ENCODE data around the gene ALCAM.

Gene ALCAM

DNA sequence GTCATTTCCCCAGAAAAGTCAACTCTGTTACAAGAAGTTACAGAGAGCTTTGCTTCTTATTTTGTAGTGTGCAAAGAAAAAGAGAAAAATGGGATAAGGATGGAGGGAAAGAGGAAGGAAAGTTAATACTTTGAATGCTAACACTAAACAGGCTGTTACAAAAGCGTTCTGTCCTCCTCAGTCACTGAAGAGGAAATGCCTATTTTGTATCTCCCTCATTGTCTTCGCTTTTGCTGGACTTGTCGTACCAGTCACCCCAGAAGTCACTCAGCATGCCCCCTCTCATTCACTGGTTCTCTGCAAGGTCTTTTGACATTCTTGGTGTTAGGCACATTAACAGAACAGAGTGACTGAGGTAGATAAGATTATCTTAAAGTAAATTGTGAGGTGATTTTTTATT lies 129.6 kb downstream of the ALCAM start:
- no peak for DNase-seq
- Mint-ChIP-seq H3K9me3 (peaks cover 6% of the 10 kb centered on the region), H3K27ac (no peak overlapping the region), H3K36me3 (ENCODE audit: low read depth) (peaks cover 7% of the 10 kb centered on the region), H3K27me3 (no peaks in the 10 kb centered on the region), H3K4me1 (no peaks in the 10 kb centered on the region), H3K4me3 (no peak overlapping the region)
- ATAC-seq, result no peak

DNA sequence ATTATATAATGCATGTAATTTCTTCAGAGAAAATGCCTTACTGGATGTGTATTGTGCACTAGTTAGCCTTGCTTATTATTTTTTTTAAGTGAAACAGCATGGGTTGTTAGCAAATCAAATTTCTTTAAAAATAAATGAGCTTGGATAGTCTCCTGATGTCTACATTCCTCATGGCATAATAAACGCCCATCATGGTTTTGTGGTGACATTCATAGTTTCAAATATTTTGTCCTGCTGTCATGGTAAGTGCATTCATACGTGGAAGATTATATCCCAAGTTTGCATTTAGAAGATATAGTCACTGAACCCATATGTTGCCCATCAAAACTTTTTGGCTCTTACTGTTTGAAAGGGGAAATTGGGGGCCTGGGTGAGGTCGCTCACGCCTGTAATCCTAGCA lies 130.7 kb downstream of the ALCAM start:
- Mint-ChIP-seq H3K36me3 (ENCODE audit: low read depth) (peaks cover 1% of the 10 kb centered on the region), H3K9me3 (no peaks in the 10 kb centered on the region), H3K4me1 (no peaks in the 10 kb centered on the region), H3K4me3 (no peak overlapping the region), H3K27me3 (no peaks in the 10 kb centered on the region), H3K27ac (no peak overlapping the region)
- DNase-seq (no peak), ATAC-seq (no peak)

DNA sequence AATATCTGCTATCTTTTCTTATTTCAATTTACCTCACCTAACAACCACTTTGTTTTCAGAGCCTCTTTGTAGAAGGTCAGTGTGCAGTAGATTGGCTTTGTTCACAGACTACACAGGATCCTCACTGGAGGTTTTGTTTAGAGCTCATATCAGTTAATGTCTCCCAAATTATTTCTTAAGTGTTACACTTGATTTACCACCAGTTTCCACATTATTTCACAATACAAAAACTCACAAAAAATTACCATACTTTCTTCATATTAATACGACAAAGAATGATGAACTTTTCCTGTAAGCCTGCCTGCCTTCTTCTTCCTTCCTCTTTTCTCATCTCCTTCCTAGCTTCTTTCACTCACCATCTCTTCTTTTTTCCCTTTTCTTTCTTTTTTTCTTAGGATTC lies 133.3 kb downstream of the ALCAM start:
- Mint-ChIP-seq H3K27me3 (no peaks in the 10 kb centered on the region), H3K4me1 (no peaks in the 10 kb centered on the region), H3K27ac (no peak overlapping the region), H3K9me3 (no peaks in the 10 kb centered on the region), H3K36me3 (ENCODE audit: low read depth) (peaks cover 1% of the 10 kb centered on the region), H3K4me3 (no peak overlapping the region)
- ATAC-seq (no peak), DNase-seq (no peak)

DNA sequence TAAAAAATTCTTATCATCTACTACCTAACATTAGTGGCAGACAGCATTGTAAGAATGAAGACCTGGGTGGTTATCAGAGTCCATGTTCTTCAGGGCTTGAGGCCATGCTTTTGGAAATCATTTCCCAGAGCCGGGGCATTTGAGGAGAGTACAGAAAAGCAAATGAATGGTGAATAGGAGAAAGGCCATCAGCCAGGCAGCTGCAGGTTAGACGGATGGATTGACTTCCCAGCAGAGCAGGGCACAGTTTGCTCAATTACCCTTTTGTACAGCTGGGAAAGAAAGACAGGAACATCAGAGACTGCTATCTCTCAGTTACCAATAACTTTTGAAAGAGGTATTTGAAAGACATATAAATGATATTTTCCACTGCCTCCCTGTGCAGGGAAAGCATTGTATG lies 135.6 kb downstream of the ALCAM start:
- H3K27ac Mint-ChIP-seq, result no peak overlapping the region
- no peak overlapping the region for H3K4me3 Mint-ChIP-seq
- no peaks in the 10 kb centered on the region for H3K9me3 Mint-ChIP-seq
- H3K4me1 Mint-ChIP-seq, result no peaks in the 10 kb centered on the region
- H3K36me3 Mint-ChIP-seq (ENCODE audit: low read depth), result no peaks in the 10 kb centered on the region
- ATAC-seq, result no peak
- DNase-seq, result no peak
- H3K27me3 Mint-ChIP-seq, result no peaks in the 10 kb centered on the region

DNA sequence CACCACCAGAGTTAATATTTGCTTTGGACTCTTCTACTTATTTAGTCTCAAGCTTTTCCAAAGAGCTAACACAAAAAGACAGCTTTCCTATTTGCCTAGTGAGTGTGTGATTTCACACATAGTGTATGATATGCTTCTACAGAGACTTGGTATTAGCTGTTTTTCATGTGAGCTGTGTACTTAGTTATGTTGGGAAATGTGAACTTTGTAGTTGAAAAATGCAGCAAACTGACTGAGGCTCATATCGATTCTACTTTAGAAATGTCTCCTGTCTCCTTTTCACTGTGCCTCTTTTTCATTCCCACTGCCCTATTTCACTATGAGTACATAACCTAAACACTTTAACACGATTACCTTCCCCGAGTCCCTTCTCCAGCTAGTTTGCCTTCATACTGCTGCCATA lies 136.5 kb downstream of the ALCAM start:
- Mint-ChIP-seq H3K27me3 (no peaks in the 10 kb centered on the region), H3K27ac (no peak overlapping the region), H3K36me3 (ENCODE audit: low read depth) (no peaks in the 10 kb centered on the region), H3K9me3 (no peaks in the 10 kb centered on the region), H3K4me3 (no peak overlapping the region), H3K4me1 (no peaks in the 10 kb centered on the region)
- no peak for ATAC-seq
- no peak for DNase-seq

DNA sequence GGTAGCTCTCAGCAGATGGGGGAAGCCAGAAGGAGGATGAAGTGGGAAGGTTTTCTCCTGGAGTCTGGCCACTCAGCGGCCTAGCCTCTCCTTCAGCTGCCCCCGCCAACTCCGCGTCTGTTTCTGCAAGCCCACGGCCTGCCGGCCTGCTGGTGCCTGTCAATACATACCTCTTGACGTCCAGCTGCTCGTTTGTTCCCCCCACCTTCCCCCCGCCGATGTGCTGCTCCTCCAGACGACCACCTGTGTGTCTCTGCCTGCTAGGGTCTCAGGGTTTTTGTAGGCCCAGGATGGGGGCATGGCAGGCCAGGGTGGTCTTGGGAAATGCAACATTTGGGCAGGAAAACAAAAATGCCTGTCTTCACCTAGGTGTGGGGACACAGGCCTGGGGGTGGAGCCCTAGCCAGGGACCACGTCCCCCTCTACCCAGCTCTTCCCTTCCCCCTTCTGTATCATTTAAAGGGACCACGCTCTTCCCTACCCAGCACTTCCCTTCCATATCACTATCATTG lies 137.8 kb downstream of the ALCAM start:
- H3K27me3 Mint-ChIP-seq, result no peaks in the 10 kb centered on the region

DNA sequence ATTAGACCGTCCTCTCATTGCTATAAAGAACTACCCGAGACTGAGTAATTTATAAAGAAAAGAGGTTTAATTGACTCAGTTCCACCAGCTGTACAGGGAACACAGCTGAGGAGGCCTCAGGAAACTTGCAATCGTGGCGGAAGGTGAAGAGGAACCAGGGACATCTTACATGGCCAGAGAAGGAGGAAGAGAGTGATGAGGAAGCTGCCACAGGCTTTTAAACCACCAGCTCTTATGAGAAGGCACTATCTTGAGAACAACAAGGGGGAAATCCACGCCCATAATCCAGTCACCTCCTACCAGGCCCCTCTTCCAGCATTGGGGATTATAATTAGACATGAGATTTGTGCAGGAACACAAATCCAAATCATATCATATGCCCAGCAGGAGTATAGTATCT lies 138.5 kb downstream of the ALCAM start:
- no peak overlapping the region for H3K4me3 Mint-ChIP-seq
- no peaks in the 10 kb centered on the region for H3K27me3 Mint-ChIP-seq
- ATAC-seq (no peak), DNase-seq (no peak)
- no peaks in the 10 kb centered on the region for H3K9me3 Mint-ChIP-seq
- H3K4me1 Mint-ChIP-seq, result no peaks in the 10 kb centered on the region
- H3K36me3 Mint-ChIP-seq (ENCODE audit: low read depth), result no peaks in the 10 kb centered on the region
- no peak overlapping the region for H3K27ac Mint-ChIP-seq

More for the DNA sequence above, 137.8 kb downstream of the ALCAM start:
- Mint-ChIP-seq H3K9me3 (no peaks in the 10 kb centered on the region), H3K4me1 (no peaks in the 10 kb centered on the region), H3K4me3 (no peak overlapping the region), H3K27ac (no peak overlapping the region), H3K36me3 (ENCODE audit: low read depth) (no peaks in the 10 kb centered on the region)
- no peak for DNase-seq
- no peak for ATAC-seq

DNA sequence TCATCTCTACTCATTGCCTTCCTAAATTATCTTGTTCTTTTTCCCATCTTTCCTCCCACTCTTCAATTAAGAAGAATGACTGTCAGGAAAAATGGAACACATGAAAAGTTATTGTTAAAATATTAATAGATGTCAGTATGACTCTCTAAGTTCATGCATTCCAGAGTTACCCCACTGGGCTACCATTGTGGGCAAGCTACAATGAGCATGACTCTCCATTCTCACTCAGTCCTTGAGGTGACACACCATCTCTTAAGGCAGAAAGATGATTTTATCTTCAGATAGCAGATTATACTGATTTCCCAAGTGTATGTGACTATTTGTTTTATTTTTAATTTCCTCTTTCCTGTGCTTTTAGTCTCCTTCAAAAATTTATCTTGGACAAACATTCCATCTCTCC lies 144.3 kb downstream of the ALCAM start:
- DNase-seq (no peak), ATAC-seq (no peak)
- Mint-ChIP-seq H3K27me3 (no peaks in the 10 kb centered on the region), H3K9me3 (no peaks in the 10 kb centered on the region), H3K27ac (no peak overlapping the region), H3K4me3 (no peak overlapping the region), H3K36me3 (ENCODE audit: low read depth) (no peaks in the 10 kb centered on the region), H3K4me1 (no peaks in the 10 kb centered on the region)

DNA sequence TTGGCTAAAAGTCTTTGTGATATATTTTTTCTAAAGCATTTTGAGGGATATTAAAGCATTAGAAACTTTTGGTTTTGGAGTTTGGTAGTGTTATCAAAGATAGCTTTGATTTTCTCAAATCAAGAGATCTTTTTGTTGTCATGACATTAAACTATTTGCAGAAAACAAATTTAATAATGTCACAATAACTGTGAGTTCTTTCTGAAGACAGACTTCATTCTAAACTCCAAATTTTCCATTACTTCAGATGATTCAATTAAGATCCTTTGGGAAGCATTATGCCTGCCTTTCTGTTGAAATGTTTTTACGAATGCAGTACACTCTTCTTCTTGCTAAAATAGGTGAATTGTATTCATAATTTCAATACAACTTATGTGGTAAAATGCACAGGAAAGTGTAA lies 145.4 kb downstream of the ALCAM start:
- no peak for DNase-seq
- Mint-ChIP-seq H3K4me3 (no peak overlapping the region), H3K27ac (no peak overlapping the region), H3K9me3 (no peaks in the 10 kb centered on the region), H3K4me1 (no peaks in the 10 kb centered on the region), H3K27me3 (no peaks in the 10 kb centered on the region), H3K36me3 (ENCODE audit: low read depth) (no peaks in the 10 kb centered on the region)
- ATAC-seq, result no peak

DNA sequence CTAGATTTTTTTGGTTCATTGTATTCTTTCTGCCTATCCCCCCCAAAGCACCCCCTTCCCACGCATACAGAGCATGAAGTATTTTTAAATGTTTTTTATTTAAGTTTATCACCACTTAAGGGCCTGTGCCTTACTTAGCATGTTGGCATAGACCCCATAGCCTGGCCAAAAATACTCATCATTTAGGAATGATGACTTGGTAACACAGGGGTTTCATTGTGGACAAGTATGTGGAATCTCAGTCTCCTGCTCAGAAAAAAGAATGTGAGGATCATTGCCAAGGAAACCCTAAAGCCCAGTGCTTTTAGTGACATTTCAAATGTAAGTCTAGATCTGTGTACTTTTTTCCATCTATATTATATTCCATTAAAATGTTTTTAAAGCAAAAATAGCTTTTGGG lies 146.3 kb downstream of the ALCAM start:
- H3K9me3 Mint-ChIP-seq, result no peaks in the 10 kb centered on the region
- no peak overlapping the region for H3K27ac Mint-ChIP-seq
- no peaks in the 10 kb centered on the region for H3K4me1 Mint-ChIP-seq
- no peak overlapping the region for H3K4me3 Mint-ChIP-seq
- ATAC-seq (no peak), DNase-seq (no peak)
- no peaks in the 10 kb centered on the region for H3K27me3 Mint-ChIP-seq
- no peaks in the 10 kb centered on the region for H3K36me3 Mint-ChIP-seq (ENCODE audit: low read depth)

DNA sequence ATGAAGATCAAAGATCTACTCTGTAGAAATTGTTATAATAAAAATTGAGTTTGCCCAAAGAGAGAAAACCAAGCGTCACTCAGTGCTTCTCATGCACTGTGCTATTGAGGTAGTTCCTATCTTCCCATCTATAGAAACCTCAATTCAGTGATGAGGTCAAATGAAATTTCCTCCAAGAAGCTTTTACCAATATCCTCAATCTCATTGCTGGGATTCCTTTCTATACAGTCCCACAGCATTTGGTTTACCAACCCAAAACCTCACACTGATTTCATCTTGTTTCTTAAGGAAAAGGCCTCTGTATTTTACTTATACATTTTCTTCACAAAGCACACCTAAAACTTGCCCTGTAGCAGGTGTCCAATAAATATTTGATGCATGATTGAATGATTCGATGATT lies 147.2 kb downstream of the ALCAM start:
- no peak overlapping the region for H3K4me3 Mint-ChIP-seq
- H3K27ac Mint-ChIP-seq, result no peak overlapping the region
- H3K4me1 Mint-ChIP-seq, result no peaks in the 10 kb centered on the region
- no peaks in the 10 kb centered on the region for H3K9me3 Mint-ChIP-seq
- H3K36me3 Mint-ChIP-seq (ENCODE audit: low read depth), result no peaks in the 10 kb centered on the region
- H3K27me3 Mint-ChIP-seq, result no peaks in the 10 kb centered on the region
- ATAC-seq, result no peak
- no peak for DNase-seq

DNA sequence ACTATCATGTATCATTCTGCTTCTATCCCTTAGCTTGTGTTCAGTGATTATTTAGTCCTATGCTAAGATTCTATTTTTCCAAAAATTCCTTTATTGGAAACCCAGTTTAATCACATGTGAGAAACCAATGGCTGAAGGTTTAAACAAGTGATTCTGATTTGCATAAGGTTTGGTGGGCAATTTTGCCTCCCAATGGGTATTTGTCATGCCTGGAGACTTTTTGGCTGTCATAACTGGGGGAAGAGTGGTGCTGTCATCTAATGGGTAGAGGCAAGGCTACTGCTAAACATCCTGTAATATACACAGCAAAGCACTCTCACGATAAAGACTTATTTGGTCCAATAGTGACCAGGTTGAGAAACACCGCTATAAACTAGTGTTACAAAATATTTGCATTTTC lies 148.7 kb downstream of the ALCAM start:
- ATAC-seq (no peak), DNase-seq (no peak)
- Mint-ChIP-seq H3K27me3 (no peaks in the 10 kb centered on the region), H3K4me1 (no peaks in the 10 kb centered on the region), H3K36me3 (ENCODE audit: low read depth) (no peaks in the 10 kb centered on the region), H3K27ac (no peak overlapping the region), H3K9me3 (no peaks in the 10 kb centered on the region), H3K4me3 (no peak overlapping the region)

DNA sequence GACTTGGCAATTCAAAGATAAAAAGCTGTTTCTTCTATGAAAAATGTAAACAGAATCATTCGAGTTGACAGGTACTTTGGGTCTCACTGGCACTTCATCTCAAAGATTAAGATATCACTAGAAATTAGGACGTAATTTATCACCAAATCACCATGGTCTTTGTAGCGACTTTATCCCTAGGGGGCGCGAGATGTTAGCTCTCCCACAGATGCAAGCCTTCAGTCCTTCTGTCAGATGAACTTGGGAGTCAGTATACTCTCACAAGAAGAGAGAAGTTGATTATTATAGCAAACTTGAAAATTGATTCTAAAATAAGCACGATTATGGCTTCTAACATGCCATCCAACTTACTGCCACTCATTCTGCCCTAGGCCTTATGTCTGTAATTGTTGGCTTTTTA lies 150.3 kb downstream of the ALCAM start:
- no peak for DNase-seq
- no peaks in the 10 kb centered on the region for H3K4me1 Mint-ChIP-seq
- no peak overlapping the region for H3K27ac Mint-ChIP-seq
- ATAC-seq, result no peak
- H3K36me3 Mint-ChIP-seq (ENCODE audit: low read depth), result no peaks in the 10 kb centered on the region
- no peak overlapping the region for H3K4me3 Mint-ChIP-seq
- no peaks in the 10 kb centered on the region for H3K9me3 Mint-ChIP-seq
- no peaks in the 10 kb centered on the region for H3K27me3 Mint-ChIP-seq

DNA sequence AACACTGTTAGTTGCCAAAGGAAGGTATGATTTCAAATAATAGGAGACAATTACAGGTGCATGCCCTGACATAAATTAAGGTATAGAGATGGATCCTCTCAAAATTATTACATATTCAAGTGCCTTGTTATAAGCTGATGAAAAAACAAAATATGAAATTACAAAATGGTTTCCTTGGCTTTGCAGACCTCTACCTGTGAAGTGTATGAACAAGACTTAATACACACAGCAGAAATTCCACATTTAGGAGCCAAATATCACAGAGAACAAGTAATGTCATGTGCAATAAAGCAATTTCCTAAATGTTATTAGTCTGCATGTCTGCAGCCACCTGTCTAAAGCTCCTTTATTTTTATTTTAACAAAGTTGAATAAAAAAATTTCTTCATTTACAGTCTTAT lies 151.5 kb downstream of the ALCAM start:
- no peaks in the 10 kb centered on the region for H3K9me3 Mint-ChIP-seq
- no peaks in the 10 kb centered on the region for H3K4me1 Mint-ChIP-seq
- ATAC-seq (no peak), DNase-seq (no peak)
- H3K27me3 Mint-ChIP-seq, result no peaks in the 10 kb centered on the region
- H3K36me3 Mint-ChIP-seq (ENCODE audit: low read depth), result no peaks in the 10 kb centered on the region
- H3K4me3 Mint-ChIP-seq, result no peak overlapping the region
- no peak overlapping the region for H3K27ac Mint-ChIP-seq

DNA sequence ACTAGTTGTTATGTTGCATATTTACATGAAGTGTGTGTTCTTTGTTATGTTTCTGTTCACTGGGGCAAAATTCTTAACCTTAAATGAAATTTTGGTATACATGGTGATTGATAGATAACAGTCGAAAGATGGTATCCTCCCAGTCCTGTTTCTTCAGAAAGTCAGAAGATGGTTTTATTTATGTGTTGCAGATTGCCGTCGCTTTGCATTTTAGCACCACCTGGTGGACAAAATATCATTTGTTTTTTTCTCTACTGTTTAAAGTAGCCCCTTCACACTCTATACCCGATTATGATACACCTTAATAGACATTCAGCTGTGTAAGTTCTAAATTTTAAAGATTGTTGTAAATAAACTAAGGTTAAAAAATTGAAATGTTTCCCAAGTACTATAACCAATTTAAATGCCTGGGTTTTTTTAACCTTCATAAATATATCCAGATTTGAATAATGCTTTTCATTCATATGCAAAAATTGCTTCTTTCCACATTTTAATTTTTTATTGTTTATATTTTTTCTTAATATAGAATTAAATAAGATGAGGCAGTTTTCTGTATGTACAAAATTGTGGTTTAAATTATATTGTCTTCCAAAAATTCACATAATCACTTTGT lies 152.2 kb downstream of the ALCAM start:
- no peaks in the 10 kb centered on the region for H3K27me3 Mint-ChIP-seq
- no peaks in the 10 kb centered on the region for H3K4me1 Mint-ChIP-seq
- DNase-seq (peak; percentile 10), ATAC-seq (no peak)
- no peak overlapping the region for H3K27ac Mint-ChIP-seq
- H3K4me3 Mint-ChIP-seq, result no peak overlapping the region
- H3K9me3 Mint-ChIP-seq, result no peaks in the 10 kb centered on the region
- no peaks in the 10 kb centered on the region for H3K36me3 Mint-ChIP-seq (ENCODE audit: low read depth)

DNA sequence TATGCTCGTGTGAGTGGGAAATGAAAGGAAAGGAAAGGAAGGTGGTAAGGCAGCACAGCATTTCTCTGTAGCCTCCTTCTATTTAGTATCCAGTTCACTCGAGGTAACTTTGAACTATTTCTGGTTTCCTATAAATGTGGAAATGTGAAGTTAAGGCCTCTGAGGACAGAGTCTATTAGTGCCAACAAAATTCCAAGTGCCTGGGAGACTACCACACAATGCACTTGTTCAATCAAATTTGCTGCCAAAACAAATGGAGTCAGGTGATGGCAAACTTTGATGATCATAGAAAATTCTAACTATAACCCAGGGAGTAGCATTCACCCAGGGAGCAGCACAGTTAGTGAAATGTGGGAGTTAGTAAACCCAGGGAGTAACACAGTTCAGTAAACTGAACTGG lies 155.1 kb downstream of the ALCAM start:
- Mint-ChIP-seq H3K36me3 (ENCODE audit: low read depth) (peaks cover 5% of the 10 kb centered on the region), H3K4me1 (no peaks in the 10 kb centered on the region), H3K4me3 (no peak overlapping the region), H3K9me3 (no peaks in the 10 kb centered on the region), H3K27me3 (no peaks in the 10 kb centered on the region), H3K27ac (no peak overlapping the region)
- DNase-seq (no peak), ATAC-seq (no peak)

Measured in activated naive CD8-positive, alpha-beta T cell treated with anti-CD3 and anti-CD28 coated beads, Interleukin-2, amount 50 U/mL, for 24 hours (primary cell).